Measurements from ENCODE around the gene COPS6.

GRCh38 chr7:100093498-100093897 lies 4.7 kb downstream of the COPS6 start:
- TF ChIP-seq CTCF (IDR thresholded peaks at IDR 0.05) = no peak
- TF ChIP-seq EP300 (IDR thresholded peaks at IDR 0.05) = no peak
